HFFc6 (cell line): ENCODE results near the gene KCND3. TPM values are rescaled to one million over a fixed set of nuclear protein-coding genes. Genes with fewer than 3 reads are reported as not detected.

Experiments
- DNase-seq: peaks from one replicate; pipeline ENCODE4 v3.0.0-alpha.2; 2018
- H3K27ac Mint-ChIP-seq: 2 replicates; pipeline ENCODE4 v1.8.0; 2020; ENCODE audit warnings: mild to moderate bottlenecking, mixed read lengths
- H3K27me3 Mint-ChIP-seq: 2 replicates; pipeline ENCODE4 v1.8.0; 2021; ENCODE audit warnings: mild to moderate bottlenecking, moderate library complexity, mixed read lengths; ENCODE audit not compliant: insufficient read depth
- H3K36me3 Mint-ChIP-seq: 2 replicates; pipeline ENCODE4 v1.8.0; 2021; ENCODE audit warnings: low read depth, mixed read lengths
- H3K4me1 Mint-ChIP-seq: 2 replicates; pipeline ENCODE4 v1.8.0; 2020; ENCODE audit warnings: low read depth, mixed read lengths
- H3K4me3 Mint-ChIP-seq: 2 replicates; pipeline ENCODE4 v1.8.0; 2020; ENCODE audit warnings: mild to moderate bottlenecking, moderate library complexity, mixed read lengths
- H3K9me3 Mint-ChIP-seq: 2 replicates; pipeline ENCODE4 v1.8.0; 2020; ENCODE audit warnings: mild to moderate bottlenecking, mixed read lengths
- CTCF ChIP-seq: fragments of 200-600 bp; sonication (generic); IDR thresholded peaks from 2 replicates; pipeline ENCODE4 v1.5.0; 2021; ENCODE audit warnings: antibody characterized with exemption, mild to moderate bottlenecking
- total RNA-seq, 6 experiments: library from RNA; stranded (reverse); fragmentation: NEBNext Ultra II Directional; extraction: Animal tissue kit (Norgen Biotek cat#: 25700); gene quantifications; 2 replicates in 1 of 6; 3 replicates in 5 of 6; pipeline ENCODE4 v1.2.3, GENCODE V29; 2021

KCND3 gene
- total RNA-seq, 6 experiments from 2014 or later, result 0.09 to 0.47 (median 0.12) TPM

- H3K27me3 Mint-ChIP-seq, result peaks cover 7% of the 10 kb centered on the region
- TF ChIP-seq CTCF, result no peak
- no peaks in the 10 kb centered on the region for H3K36me3 Mint-ChIP-seq
- no peak overlapping the region for H3K4me3 Mint-ChIP-seq
- H3K4me1 Mint-ChIP-seq, result no peaks in the 10 kb centered on the region
- DNase-seq, result no peak
- no peak overlapping the region for H3K27ac Mint-ChIP-seq
- H3K9me3 Mint-ChIP-seq, result no peaks in the 10 kb centered on the region
Observed at GRCh38 chr1:111895469-111895868, 94.0 kb downstream of the KCND3 start.

GRCh38 chr1:111895017-111895416 is 94.5 kb downstream of the KCND3 start:
- no peak for DNase-seq
- Mint-ChIP-seq H3K27me3 (peaks cover 7% of the 10 kb centered on the region), H3K9me3 (no peaks in the 10 kb centered on the region), H3K27ac (no peak overlapping the region), H3K4me1 (no peaks in the 10 kb centered on the region), H3K36me3 (no peaks in the 10 kb centered on the region), H3K4me3 (no peak overlapping the region)
- TF ChIP-seq CTCF, result no peak

GRCh38 chr1:111894497-111894896 is 95.0 kb downstream of the KCND3 start:
- no peak for DNase-seq
- H3K4me3 Mint-ChIP-seq, result no peak overlapping the region
- no peaks in the 10 kb centered on the region for H3K9me3 Mint-ChIP-seq
- H3K27me3 Mint-ChIP-seq, result peaks cover 7% of the 10 kb centered on the region
- no peak for TF ChIP-seq CTCF
- no peaks in the 10 kb centered on the region for H3K4me1 Mint-ChIP-seq
- H3K27ac Mint-ChIP-seq, result no peak overlapping the region
- H3K36me3 Mint-ChIP-seq, result no peaks in the 10 kb centered on the region

GRCh38 chr1:111891566-111891965 is 97.9 kb downstream of the KCND3 start:
- H3K36me3 Mint-ChIP-seq, result no peaks in the 10 kb centered on the region
- TF ChIP-seq CTCF, result no peak
- DNase-seq, result no peak
- H3K4me1 Mint-ChIP-seq, result no peaks in the 10 kb centered on the region
- H3K27ac Mint-ChIP-seq, result no peak overlapping the region
- H3K9me3 Mint-ChIP-seq, result no peaks in the 10 kb centered on the region
- H3K4me3 Mint-ChIP-seq, result no peak overlapping the region
- H3K27me3 Mint-ChIP-seq, result peaks cover 7% of the 10 kb centered on the region; the same call in 1 of the 2 replicates

GRCh38 chr1:111888740-111889376 is 100.6 kb downstream of the KCND3 start:
- Mint-ChIP-seq H3K27me3 (peaks cover 16% of the 10 kb centered on the region), H3K36me3 (no peaks in the 10 kb centered on the region), H3K4me1 (no peaks in the 10 kb centered on the region), H3K9me3 (no peaks in the 10 kb centered on the region), H3K4me3 (no peak overlapping the region), H3K27ac (no peak overlapping the region)
- TF ChIP-seq CTCF, result no peak
- no peak for DNase-seq

- H3K36me3 Mint-ChIP-seq, result no peaks in the 10 kb centered on the region
- no peak for DNase-seq
- no peak overlapping the region for H3K27ac Mint-ChIP-seq
- H3K4me3 Mint-ChIP-seq, result no peak overlapping the region
- no peaks in the 10 kb centered on the region for H3K4me1 Mint-ChIP-seq
- no peak for TF ChIP-seq CTCF
- peaks cover 16% of the 10 kb centered on the region for H3K27me3 Mint-ChIP-seq
- H3K9me3 Mint-ChIP-seq, result no peaks in the 10 kb centered on the region
Observed at GRCh38 chr1:111887875-111888274, 101.6 kb downstream of the KCND3 start.
